NCI-H510A treated with DMSO at 0.1 percent for 48 hours (cell line): ENCODE measurements around the gene VEGFA.

Experiments
- DNase-seq: peaks from one replicate; lab custom pipeline; 2025; lab: John Stamatoyannopoulos, UW

Gene VEGFA

DNA sequence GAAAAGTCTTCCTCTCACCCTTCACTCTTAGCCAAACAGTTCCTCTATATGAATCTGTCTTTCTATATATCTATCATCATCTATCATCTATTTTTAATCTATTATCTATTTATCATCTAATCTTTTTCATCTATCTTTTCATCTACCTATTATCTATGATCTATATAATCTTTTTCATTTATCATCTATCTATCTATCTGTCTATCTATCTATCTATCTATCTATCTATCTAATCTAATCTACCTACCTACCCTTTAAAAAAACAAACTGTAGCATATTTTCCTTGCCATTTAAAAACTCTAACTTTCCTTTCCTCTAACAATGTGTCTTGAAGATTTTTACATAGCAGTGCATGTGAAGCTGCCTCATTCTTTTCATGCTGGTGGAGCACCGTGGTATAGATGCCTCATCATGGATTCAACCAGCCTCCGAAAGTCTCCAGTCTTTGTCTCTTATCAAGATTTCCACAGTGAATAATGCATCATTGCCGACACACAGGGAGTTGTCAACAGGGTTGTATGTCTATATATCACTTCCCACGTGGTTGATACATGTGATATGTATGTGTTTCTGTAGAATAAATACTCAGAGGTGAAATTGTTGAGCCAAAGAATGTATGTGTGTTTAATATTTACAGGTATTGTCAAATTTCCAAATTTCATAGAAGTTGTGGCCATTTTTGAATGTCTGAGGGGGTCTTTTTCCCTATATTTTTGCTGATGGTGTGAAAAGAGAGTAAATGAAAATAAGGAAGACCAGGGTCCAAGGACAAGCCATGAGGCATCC lies 51.3 kb downstream of the VEGFA start:
- no peak for DNase-seq

DNA sequence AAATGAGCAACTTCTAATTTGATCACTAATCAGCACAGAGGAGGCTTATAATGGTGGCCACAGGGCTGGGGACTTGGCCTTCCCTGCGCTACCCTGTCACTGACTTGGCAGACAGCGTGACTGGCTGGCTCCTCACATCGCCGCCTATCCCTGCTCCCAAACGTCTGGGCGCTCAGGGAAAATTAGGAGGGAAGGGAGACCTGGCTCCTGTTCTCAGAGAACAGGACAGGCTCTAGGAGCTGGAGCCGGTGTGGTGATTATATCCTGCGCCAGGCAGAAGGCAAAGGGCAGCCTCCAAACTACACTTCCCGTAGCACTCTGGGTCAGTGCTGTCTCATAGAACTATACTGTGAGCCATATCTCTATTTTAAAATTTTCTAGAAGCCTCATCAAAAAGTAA lies 53.4 kb downstream of the VEGFA start:
- no peak for DNase-seq

DNA sequence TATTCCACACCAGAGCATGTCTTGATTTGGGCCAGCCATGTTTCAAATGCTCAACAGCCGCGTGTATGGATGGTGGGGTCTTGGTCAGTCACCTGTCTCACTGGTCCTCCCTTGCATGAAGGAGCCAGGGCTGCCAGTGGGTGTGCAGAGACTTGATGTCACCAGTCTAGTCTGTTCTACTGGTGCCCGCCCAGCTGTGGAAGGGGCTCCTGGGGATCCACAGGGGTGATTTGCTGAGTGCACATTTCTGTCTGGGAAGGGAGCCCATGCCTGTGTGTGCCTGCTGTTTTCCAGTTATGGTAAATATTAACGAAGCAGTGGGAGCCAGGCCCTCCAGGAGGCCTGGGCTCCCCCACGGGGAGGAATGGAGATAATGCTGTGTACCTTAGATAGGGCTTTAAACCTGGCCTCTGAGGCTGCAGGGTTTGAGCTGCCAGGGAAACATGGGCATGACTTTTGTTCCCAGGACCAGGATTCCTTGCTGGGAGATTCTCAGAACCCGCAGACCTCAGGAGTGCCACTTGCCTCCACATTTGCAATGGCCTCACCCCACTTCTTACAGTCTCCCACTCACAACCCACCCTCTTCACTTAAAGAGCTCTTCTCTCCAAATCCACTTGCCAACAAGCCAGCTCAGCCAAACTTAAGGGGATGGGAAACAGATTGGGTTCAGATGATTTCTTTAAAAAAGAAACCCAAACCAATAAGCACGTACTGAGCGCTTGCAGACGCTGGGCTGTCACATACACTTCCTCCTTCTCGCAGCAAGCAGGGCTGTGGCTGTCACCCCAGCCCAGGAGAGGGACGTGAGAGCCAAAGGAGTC lies 54.1 kb downstream of the VEGFA start:
- no peak for DNase-seq

DNA sequence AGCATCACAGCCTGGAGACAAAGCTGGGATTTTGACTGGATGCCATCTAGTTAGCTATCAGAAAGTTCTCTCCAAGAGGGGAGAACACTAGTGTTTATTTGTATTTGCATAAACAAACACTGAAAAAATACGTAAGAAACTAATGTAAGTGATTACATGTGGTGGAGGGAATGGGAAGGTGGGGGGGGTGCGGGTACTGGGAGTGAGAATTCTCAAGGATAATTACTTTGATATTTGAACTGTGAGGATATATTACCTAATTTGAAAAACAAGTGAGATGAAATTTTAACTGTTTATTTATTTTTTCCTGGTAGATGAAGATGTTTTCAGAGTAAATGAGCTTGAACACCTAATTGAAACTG lies 54.7 kb downstream of the VEGFA start:
- DNase-seq = no peak

DNA sequence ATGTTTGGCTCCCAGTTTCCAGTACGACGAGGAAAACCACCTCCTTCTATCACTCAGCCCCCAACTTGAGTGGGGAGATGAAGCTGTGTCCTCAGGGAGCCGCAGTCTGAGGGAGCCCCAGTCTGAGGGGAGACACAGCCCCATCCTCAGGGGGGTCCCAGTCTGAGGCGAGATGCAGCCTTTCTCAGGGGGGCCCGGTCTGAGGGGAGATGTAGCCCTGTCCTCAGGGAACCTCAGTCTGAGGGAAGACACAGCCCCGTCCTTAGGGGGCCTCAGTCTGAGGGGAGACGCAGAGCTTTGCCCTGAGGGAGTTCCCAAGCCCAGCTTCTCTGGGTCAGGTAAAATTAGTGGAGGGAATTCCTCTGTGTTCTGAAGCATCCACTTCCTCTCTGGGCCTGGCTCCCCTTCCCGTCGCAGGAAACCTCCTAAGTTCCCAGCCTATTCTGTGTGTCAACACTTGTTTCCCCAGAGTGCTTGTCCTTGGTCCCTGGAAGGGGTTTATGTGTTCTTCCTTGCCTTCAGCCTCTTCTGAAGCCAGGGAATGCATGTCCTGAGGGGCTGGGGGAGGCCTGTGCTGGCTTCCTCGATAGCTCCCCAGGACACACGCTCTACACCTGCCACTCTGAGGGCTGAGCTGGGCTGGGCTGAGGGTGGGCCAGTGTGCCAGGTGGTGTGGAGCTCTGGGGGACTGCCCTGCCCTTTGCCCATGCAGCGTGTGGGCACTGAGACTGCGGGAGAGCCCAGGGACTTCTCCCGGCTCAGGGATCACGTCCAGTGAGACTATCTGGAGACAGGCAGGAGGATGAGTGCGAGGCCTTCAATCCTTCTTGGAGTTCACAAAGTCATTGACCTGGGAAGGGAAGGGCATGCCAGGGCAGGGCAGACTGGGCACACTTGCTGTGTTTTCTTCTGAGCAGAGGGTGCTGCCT lies 55.4 kb downstream of the VEGFA start:
- no peak for DNase-seq

DNA sequence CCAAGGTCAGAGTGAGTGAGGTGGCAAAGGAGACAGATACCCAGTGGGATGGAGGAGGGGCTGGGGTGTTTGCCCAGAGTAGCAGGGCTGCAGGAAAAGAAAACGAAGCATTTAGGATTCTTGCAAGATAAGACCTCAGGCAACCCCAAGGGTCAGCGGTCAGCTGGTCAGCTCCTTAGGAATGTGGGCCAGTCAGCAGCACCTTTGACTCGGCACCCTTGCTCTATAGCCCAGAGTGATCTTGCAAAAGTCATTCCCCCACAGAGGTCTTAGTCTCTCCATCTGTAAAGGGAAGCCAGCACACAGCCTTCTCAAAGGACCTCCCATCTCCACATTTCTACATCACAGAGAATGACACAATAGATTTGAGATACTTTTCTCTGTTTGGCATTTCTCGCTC lies 56.7 kb downstream of the VEGFA start:
- DNase-seq = no peak

DNA sequence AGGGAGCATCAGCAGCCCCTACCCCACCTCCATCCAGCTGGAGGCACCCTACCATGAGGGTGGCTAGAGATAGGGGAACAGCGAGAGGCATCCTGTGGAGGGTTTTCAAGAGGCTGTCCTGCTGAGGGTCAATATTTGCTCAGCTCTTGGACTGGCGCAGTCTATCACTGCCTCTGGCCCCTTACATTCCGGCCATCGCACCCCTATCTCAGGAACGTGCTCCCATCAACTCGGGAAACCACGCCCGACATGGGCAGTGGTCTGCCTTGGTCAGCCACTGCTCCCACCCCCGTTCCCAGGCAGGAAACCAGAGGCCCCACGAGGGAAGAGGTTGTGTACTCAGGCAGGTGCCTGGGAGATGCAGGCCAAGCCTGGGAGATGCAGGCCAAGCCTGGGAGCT lies 57.9 kb downstream of the VEGFA start:
- DNase-seq = peak; percentile 78

DNA sequence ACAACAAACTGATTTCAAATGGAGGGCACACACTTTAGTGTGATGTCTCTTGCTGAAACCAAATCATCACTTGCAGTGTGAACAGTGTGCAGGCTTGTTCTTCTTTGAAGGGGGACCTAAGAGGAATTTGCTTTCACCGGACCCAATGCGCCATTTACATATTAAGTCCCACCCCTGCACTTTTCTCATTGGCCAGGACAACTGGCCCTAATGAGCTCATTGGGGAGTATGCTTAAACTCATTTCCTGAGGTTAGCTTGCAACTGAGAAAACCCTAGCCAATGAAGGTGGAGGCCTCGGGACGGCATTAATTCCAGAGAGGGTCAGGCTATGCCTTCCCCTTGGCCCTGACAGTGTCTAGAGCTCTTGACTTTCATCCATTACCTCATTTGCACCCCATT lies 58.7 kb downstream of the VEGFA start:
- peak; percentile 27 for DNase-seq

DNA sequence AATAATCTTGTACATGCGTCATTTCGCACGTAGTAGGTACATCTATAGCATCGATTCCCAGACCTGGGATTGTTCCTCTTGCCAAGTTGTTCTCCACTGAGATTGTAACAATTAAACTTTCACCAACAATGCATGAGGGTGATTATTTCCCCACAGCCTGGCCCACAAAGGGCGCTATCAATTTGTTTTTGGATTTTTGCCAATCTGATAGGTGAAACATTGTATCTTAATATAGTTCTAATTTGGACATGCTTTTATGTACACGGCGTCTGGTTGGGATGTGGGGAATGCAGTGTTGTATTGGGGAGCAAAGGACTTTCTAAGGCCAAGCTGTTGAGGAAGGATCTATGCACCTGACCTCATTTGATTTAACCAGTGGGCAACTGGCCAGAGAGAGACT lies 59.5 kb downstream of the VEGFA start:
- no peak for DNase-seq

DNA sequence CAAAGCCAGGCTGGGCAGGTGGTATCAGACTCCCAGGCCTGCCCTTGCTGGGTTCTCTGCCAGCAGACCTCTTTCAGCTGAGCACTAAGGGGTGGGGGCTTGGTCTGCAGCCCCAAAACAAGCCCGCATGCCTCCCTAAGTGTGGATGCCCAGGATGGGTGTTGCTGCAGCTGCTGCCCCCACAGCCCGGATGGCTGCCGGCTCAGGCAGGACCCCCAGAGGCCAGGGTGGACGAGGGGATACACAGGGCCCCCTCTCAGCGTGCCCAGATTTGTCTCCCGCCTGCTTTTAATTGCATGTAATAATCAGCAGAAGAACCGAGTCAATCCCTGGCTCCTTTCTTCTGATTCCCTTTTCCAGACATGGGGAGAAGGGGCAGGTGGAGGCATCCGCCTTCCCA lies 60.8 kb downstream of the VEGFA start:
- no peak for DNase-seq

DNA sequence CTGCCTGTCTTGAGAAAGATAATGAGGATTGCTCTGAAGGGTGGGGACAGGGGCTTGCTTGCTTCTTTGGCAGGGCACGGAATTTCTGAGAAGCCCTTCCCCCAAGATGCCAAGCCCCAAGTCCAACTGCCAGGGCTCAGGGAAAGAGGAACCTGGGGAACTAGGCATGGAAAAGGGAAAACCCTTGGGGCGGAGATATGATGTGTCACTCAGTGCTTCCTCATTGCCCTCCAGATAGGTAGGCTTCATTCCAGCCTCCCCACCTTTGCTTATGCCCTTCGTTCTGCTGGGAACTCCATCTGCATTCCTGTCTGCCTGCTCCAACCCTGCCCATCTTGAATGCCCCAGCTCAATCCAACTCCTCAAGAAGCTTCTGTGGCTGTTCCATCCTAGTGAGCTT lies 61.2 kb downstream of the VEGFA start:
- no peak for DNase-seq

DNA sequence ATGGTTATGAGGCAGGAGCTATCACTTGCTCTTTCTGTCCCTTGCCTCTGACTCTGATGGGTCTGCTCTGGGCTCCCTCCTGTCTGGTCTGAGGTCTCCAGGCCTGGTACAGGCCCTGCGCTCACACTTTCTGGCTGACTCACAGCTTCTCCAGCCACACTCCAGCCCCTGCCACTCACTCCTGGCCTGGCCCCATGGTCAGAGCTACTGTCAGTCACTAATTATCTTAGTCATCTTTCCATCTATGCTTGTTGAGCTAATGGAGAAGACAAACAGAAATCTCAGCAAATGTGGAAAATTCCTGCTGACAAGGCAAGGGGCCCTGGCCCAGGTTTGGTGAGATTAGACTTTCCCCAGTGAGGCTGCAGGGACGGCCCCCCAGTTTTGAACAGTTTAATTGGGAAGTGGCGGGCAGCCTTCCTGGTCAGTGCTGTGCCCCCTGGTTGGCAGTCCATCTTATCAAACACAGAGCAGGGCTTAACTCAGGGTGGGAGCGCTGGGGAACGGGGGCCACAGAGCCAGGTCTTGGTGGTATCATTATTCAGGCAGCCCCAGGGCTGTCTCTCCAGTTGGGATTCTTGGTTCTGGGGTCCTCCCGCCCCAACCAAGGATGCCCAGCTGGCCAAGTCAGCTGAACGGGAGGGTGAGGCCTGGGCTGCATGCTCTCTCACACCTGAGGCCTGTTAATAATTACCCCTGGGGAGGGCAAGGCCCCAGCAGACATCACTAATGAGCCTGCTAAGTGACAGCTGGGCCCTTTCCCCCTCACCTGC lies 63.4 kb downstream of the VEGFA start:
- DNase-seq = no peak

DNA sequence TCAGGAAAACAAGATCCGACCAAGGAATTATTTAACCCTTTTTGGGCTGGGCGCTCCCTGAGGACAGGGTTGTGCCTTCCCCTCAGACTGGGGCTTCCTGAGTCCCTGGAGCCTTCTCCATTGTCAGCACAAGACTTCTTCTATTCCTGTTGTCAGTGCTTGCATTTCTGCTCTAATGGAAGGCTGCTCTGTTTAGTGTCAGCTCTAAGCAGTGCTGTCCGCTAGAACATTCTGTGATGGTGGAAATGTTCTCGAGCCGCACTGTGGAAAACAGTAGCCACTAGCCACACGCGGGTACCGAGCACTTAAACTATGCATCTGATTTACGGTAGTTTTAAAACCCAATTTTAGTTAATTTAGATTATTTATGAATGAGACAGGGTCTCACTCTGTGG lies 64.0 kb downstream of the VEGFA start:
- DNase-seq = no peak

DNA sequence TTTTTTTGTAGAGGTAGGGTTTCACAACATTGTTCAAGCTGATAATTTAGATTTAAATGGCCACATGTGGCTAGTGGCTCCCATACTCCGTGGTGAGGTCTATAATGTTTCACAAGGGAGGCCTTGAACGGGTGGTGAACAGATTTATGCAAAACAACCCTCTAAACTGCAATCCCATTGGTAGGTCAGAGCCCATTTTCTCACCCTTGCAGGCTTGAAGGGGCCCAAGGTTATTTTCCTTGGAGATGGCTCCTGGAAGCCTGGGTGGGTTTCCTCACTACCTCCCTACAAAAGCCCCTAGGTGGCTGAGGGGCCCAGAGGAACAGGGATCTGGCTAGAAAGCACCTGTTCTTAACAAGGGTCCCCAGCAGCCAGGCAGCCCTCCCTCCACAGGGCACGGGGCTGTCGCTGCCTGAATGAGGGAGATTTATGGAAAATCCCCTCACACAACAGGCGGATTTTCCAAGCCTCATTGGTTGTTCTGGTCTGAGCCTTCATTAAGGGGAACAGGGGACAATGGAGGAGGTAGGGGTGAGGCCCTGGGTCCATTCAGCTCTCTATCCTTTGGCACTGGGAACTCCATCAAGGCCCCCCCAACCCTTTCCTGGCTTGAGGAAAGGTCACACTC lies 64.6 kb downstream of the VEGFA start:
- no peak for DNase-seq

DNA sequence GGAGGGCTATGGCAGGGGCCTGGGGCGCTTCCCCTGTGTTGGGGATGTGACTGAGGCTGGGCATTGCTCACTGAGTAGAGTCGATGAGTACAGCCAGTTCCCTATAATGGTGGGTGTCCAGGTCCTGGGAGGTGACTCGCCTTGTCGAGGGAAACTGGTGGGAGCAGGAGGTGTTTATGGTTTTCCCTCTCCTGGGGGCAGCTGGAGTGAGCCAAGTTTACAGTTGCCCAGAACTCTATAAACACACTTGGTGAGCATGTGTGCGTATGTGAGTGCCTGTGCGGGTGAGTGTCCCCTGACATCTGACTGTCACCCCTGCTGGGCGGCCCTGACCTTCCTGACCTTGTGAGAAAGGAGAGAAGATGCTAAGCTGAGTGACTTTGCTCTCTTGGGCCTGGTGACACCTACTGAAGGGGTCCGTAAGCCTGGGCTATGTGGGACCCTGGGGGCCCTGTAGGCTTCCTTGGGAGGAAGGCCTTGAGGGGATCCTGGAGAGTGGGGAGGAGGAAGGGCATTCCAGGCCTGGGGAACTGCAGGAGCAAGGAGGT lies 65.9 kb downstream of the VEGFA start:
- DNase-seq = no peak
